SK-N-SH treated with all-trans-retinoic acid at 6 μM for 48 hours (cell line): ENCODE measurements around the gene SLC13A2.

Experiments
- ATAC-seq: fragments of 200-7000 bp; cut with Tn5 transposase; 3 replicates; pipeline ENCODE4 v1.9.1; 2020; ENCODE audit warnings: mild to moderate bottlenecking, moderate library complexity
- ARNTL ChIP-seq: fragments of 450-650 bp; formaldehyde crosslinking; IDR thresholded peaks from 2 replicates; pipeline ENCODE4 v1.5.0; 2020; ENCODE audit warnings: low read depth, mild to moderate bottlenecking, moderate library complexity, borderline replicate concordance
- BACH2 ChIP-seq: fragments of 250-450 bp; sonication (Bioruptor Pico); IDR thresholded peaks from 2 replicates; pipeline ENCODE4 v1.9.0; 2021; ENCODE audit warnings: mild to moderate bottlenecking, borderline replicate concordance
- CSDC2 ChIP-seq: fragments of 250-450 bp; sonication (Bioruptor Pico); IDR thresholded peaks from 2 replicates; pipeline ENCODE4 v1.5.0; 2020; ENCODE audit warnings: mild to moderate bottlenecking, moderate library complexity
- CSRNP3 ChIP-seq: fragments of 250-450 bp; sonication (Bioruptor Pico); IDR thresholded peaks from 2 replicates; pipeline ENCODE4 v1.5.1; 2021; ENCODE audit warnings: mild to moderate bottlenecking, moderate library complexity
- ESRRG ChIP-seq: fragments of 250-450 bp; sonication (Bioruptor Pico); IDR thresholded peaks from 2 replicates; pipeline ENCODE4 v1.6.1; 2021; ENCODE audit warnings: mild to moderate bottlenecking
- GLIS3 ChIP-seq: fragments of 250-450 bp; sonication (Bioruptor Pico); IDR thresholded peaks from 2 replicates; pipeline ENCODE4 v1.5.0; 2020; ENCODE audit warnings: mild to moderate bottlenecking, moderate library complexity
- ISL1 ChIP-seq: fragments of 250-450 bp; sonication (Bioruptor Pico); IDR thresholded peaks from 2 replicates; pipeline ENCODE4 v2.1.2; 2022; ENCODE audit warnings: mild to moderate bottlenecking, moderate library complexity
- OSR1 ChIP-seq: fragments of 250-450 bp; sonication (Bioruptor Pico); IDR thresholded peaks from 2 replicates; pipeline ENCODE4 v1.8.0; 2022; ENCODE audit warnings: moderate library complexity, mild to moderate bottlenecking, inconsistent platforms
- PATZ1 ChIP-seq: fragments of 250-450 bp; sonication (Bioruptor Pico); IDR thresholded peaks from 2 replicates; pipeline ENCODE4 v1.8.0; 2020; ENCODE audit warnings: mild to moderate bottlenecking, moderate library complexity, borderline replicate concordance
- PPARA ChIP-seq: fragments of 250-450 bp; sonication (Bioruptor Pico); IDR thresholded peaks from 2 replicates; pipeline ENCODE4 v1.5.0; 2020; ENCODE audit warnings: mild to moderate bottlenecking, borderline replicate concordance
- RARB ChIP-seq: fragments of 250-450 bp; sonication (Bioruptor Pico); IDR thresholded peaks from 2 replicates; pipeline ENCODE4 v1.8.0; 2021; ENCODE audit warnings: mild to moderate bottlenecking, moderate library complexity
- SNAI2 ChIP-seq: fragments of 250-450 bp; sonication (Bioruptor Pico); IDR thresholded peaks from 2 replicates; pipeline ENCODE4 v1.5.0; 2020; ENCODE audit warnings: mild to moderate bottlenecking, moderate library complexity
- TCF4 ChIP-seq: fragments of 250-450 bp; sonication (Bioruptor Pico); IDR thresholded peaks from 2 replicates; pipeline ENCODE4 v1.8.0; 2021; ENCODE audit warnings: mild to moderate bottlenecking, moderate library complexity, borderline replicate concordance
- TOX ChIP-seq: fragments of 250-450 bp; sonication (Bioruptor Pico); IDR thresholded peaks from 2 replicates; pipeline ENCODE4 v1.8.0; 2021; ENCODE audit warnings: mild to moderate bottlenecking, moderate library complexity, borderline replicate concordance
- TSHZ2 ChIP-seq: fragments of 250-450 bp; sonication (Bioruptor Pico); IDR thresholded peaks from 2 replicates; pipeline ENCODE4 v1.5.0; 2020; ENCODE audit warnings: mild to moderate bottlenecking, moderate library complexity
- ZC3H10 ChIP-seq: fragments of 250-450 bp; sonication (Bioruptor Pico); IDR thresholded peaks from 2 replicates; pipeline ENCODE4 v1.5.1; 2021; ENCODE audit warnings: mild to moderate bottlenecking, moderate library complexity
- ZFP3 ChIP-seq: fragments of 250-450 bp; sonication (Bioruptor Pico); IDR thresholded peaks from 2 replicates; pipeline ENCODE4 v1.5.0; 2020; ENCODE audit warnings: mild to moderate bottlenecking, moderate library complexity
- ZFP30 ChIP-seq: fragments of 450-650 bp; formaldehyde crosslinking; IDR thresholded peaks from 2 replicates; pipeline ENCODE4 v1.5.0; 2022; ENCODE audit warnings: mild to moderate bottlenecking, moderate library complexity
- ZNF565 ChIP-seq: fragments of 450-650 bp; formaldehyde crosslinking; conservative IDR thresholded peaks from 2 replicates; pipeline ENCODE4 v1.5.0; 2020; ENCODE audit warnings: low read depth, mild to moderate bottlenecking, moderate library complexity
- ZNF8 ChIP-seq: fragments of 450-650 bp; formaldehyde crosslinking; IDR thresholded peaks from 2 replicates; pipeline ENCODE4 v1.5.0; 2020; ENCODE audit warnings: mild to moderate bottlenecking, moderate library complexity
- TF ChIP-seq, protein P1 (sequence below): fragments of 250-450 bp; sonication (Bioruptor Pico); IDR thresholded peaks from 2 replicates; pipeline ENCODE4 v1.5.1; 2020; ENCODE audit warnings: low read depth, mild to moderate bottlenecking, moderate library complexity

The SLC13A2 gene

GRCh38 chr17:28508211-28508724 is 34.8 kb downstream of the SLC13A2 start:
- ATAC-seq: no peak

DNA sequence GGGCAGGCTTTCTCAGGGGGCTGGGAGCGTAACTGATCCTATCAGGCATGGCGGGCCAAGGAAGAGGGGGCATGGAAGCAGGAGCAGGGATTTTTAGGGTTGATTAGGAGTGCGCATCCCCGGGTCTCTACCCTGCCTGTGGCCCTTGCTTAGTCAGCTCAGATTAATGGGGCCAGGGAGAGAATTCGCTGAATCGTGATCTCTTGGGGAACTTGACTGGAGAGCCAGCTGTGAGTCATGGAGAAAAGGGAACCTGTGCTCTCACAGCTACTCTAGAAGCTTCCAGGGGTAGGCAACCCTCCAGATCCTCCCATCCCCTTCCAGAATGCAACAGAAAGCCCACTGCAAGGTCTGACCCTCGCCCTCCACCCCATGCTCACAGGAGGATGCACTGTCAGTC is 36.3 kb downstream of the SLC13A2 start:
- TF ChIP-seq ARNTL (CRISPR knock-in tag) (no peak), OSR1 (CRISPR knock-in tag) (no peak), SNAI2 (CRISPR knock-in tag) (no peak), RARB (CRISPR knock-in tag) (no peak)
- ATAC-seq: no peak

More at GRCh38 chr17:28508211-28508724, 34.8 kb downstream of the SLC13A2 start:
- TF ChIP-seq ARNTL (CRISPR knock-in tag): no peak
- TF ChIP-seq ZNF8 (CRISPR knock-in tag): no peak
- TF ChIP-seq ESRRG (CRISPR knock-in tag): no peak

- ATAC-seq: no peak
- TF ChIP-seq TCF4 (CRISPR knock-in tag) (no peak), ISL1 (no peak), PATZ1 (CRISPR knock-in tag) (no peak), SNAI2 (CRISPR knock-in tag) (no peak), ZNF8 (CRISPR knock-in tag) (no peak), OSR1 (CRISPR knock-in tag) (no peak), CSRNP3 (CRISPR knock-in tag) (no peak), BACH2 (CRISPR knock-in tag) (no peak), ARNTL (CRISPR knock-in tag) (no peak), RARB (CRISPR knock-in tag) (no peak), ZFP30 (CRISPR knock-in tag) (no peak), ZFP3 (CRISPR knock-in tag) (no peak), PPARA (CRISPR knock-in tag) (no peak), ZC3H10 (CRISPR knock-in tag) (no peak), TOX (no peak), CSDC2 (CRISPR knock-in tag) (no peak), TSHZ2 (CRISPR knock-in tag) (no peak), ESRRG (CRISPR knock-in tag) (no peak)
- TF ChIP-seq, protein P1, sequence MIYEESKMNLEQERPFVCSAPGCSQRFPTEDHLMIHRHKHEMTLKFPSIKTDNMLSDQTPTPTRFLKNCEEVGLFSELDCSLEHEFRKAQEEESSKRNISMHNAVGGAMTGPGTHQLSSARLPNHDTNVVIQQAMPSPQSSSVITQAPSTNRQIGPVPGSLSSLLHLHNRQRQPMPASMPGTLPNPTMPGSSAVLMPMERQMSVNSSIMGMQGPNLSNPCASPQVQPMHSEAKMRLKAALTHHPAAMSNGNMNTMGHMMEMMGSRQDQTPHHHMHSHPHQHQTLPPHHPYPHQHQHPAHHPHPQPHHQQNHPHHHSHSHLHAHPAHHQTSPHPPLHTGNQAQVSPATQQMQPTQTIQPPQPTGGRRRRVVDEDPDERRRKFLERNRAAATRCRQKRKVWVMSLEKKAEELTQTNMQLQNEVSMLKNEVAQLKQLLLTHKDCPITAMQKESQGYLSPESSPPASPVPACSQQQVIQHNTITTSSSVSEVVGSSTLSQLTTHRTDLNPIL (CRISPR knock-in tag): no peak
Observed at GRCh38 chr17:28511858-28512461, 38.5 kb downstream of the SLC13A2 start.

DNA sequence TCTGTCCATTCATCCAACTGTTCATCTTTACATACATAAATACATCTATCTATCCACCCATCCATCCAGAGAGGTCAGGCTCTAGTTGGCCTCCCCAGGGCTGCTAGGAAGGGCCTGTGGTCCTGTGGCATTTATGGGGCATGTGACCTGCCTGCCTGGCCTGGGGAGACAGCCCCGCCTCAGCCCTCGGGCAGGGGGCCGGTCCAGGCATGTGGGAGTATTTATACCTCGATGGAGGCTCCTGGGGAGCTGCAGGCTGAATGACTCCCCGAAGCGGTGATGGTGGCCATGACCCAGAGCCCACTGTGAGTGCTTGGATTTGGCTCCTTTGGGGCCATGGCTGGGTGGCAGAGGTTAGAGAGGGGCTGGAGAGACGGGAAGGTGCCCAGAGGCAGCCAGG is 40.0 kb downstream of the SLC13A2 start:
- no peak for ATAC-seq

More for the DNA sequence above, 40.0 kb downstream of the SLC13A2 start:
- TF ChIP-seq ZFP3 (CRISPR knock-in tag): no peak
- TF ChIP-seq TSHZ2 (CRISPR knock-in tag): no peak
- no peak for TF ChIP-seq ZNF565 (CRISPR knock-in tag)
- no peak for TF ChIP-seq TCF4 (CRISPR knock-in tag)
- no peak for TF ChIP-seq TOX
- no peak for TF ChIP-seq GLIS3 (CRISPR knock-in tag)
- TF ChIP-seq, all 23 proteins: peak for 0
